Measurements from ENCODE around the gene SOX15. TPM values are rescaled to one million over a fixed set of nuclear protein-coding genes. Genes with fewer than 3 reads are reported as not detected.

SOX15 gene
- total and polyA plus RNA-seq, 10 of the 15 experiments (the other 5 are each of a cell fraction or from before 2014, with no cell fraction given): 0.06 to 0.53 (median 0.16) TPM; not detected in 2

DNA sequence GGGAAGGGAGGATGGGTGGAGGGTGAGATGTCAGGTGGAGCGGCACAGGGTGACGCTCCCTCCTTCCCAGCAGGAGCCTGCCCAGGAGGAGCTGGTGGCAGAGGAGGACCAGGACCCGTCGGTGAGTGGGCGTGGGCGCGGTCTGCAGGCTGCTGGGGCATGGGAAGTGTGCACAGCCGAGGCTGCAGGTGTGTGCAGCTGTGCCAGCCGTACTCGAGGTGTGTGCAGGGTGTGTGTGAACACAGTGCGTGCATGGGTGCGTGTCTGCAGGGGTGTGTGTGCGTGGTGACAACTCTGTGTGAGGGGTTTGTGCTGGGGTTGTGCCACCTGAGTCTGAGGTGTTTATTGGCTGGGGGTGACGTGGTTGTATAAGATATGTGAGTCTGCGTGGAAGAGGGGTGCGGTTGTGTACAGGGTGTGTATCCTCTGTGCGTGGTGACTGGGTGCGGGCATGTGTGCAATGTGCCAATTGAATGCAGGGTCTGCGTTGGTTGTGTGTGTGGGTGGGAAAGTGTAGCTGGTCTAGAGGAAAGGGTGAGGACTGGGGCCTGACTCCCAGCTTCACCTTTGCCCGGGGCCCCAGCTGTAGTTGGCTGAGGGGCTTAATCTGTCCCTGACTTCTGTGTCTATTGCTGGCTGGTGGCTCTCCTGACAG lies 40.4 kb downstream of the SOX15 start (continued):
- TF ChIP-seq TCF3 (IDR thresholded peaks at IDR 0.05; ENCODE audit: borderline replicate concordance, insufficient read depth, low read depth, low read length): 0 out of 2 replicates have a peak, but pooled peaks have one; percentile 70
- no peak for TF ChIP-seq MTA3 (IDR thresholded peaks at IDR 0.05; ENCODE audit: borderline replicate concordance, low read length)
- no peak for TF ChIP-seq KDM1A (IDR thresholded peaks at IDR 0.05; ENCODE audit: borderline replicate concordance)
- TF ChIP-seq LARP7 (IDR thresholded peaks at IDR 0.05): 0 out of 2 replicates have a peak, but pooled peaks have one; percentile 3
- no peak for TF ChIP-seq NR2F1 (conservative IDR thresholded peaks at IDR 0.05)
- TF ChIP-seq MXI1 (IDR thresholded peaks at IDR 0.05; ENCODE audit: low read depth, low read length): no peak
- TF ChIP-seq SUPT20H (IDR thresholded peaks at IDR 0.05; ENCODE audit: borderline replicate concordance, control insufficient read depth, low read depth, low read length): no peak
- TF ChIP-seq ZZZ3 (IDR thresholded peaks at IDR 0.05; ENCODE audit: control insufficient read depth, insufficient read length, low read depth): no peak
- TF ChIP-seq, protein P1, sequence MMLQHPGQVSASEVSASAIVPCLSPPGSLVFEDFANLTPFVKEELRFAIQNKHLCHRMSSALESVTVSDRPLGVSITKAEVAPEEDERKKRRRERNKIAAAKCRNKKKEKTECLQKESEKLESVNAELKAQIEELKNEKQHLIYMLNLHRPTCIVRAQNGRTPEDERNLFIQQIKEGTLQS (IDR thresholded peaks at IDR 0.05; ENCODE audit: borderline replicate concordance, extremely low read depth, low read depth, low read length): no peak
- TF ChIP-seq ZNF274 (IDR thresholded peaks at IDR 0.05; ENCODE audit: insufficient read depth, insufficient read length): no peak
- TF ChIP-seq, protein P2, sequence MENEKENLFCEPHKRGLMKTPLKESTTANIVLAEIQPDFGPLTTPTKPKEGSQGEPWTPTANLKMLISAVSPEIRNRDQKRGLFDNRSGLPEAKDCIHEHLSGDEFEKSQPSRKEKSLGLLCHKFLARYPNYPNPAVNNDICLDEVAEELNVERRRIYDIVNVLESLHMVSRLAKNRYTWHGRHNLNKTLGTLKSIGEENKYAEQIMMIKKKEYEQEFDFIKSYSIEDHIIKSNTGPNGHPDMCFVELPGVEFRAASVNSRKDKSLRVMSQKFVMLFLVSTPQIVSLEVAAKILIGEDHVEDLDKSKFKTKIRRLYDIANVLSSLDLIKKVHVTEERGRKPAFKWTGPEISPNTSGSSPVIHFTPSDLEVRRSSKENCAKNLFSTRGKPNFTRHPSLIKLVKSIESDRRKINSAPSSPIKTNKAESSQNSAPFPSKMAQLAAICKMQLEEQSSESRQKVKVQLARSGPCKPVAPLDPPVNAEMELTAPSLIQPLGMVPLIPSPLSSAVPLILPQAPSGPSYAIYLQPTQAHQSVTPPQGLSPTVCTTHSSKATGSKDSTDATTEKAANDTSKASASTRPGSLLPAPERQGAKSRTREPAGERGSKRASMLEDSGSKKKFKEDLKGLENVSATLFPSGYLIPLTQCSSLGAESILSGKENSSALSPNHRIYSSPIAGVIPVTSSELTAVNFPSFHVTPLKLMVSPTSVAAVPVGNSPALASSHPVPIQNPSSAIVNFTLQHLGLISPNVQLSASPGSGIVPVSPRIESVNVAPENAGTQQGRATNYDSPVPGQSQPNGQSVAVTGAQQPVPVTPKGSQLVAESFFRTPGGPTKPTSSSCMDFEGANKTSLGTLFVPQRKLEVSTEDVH (IDR thresholded peaks at IDR 0.05; ENCODE audit: low read depth, partially characterized antibody): no peak
- TF ChIP-seq, protein P3, sequence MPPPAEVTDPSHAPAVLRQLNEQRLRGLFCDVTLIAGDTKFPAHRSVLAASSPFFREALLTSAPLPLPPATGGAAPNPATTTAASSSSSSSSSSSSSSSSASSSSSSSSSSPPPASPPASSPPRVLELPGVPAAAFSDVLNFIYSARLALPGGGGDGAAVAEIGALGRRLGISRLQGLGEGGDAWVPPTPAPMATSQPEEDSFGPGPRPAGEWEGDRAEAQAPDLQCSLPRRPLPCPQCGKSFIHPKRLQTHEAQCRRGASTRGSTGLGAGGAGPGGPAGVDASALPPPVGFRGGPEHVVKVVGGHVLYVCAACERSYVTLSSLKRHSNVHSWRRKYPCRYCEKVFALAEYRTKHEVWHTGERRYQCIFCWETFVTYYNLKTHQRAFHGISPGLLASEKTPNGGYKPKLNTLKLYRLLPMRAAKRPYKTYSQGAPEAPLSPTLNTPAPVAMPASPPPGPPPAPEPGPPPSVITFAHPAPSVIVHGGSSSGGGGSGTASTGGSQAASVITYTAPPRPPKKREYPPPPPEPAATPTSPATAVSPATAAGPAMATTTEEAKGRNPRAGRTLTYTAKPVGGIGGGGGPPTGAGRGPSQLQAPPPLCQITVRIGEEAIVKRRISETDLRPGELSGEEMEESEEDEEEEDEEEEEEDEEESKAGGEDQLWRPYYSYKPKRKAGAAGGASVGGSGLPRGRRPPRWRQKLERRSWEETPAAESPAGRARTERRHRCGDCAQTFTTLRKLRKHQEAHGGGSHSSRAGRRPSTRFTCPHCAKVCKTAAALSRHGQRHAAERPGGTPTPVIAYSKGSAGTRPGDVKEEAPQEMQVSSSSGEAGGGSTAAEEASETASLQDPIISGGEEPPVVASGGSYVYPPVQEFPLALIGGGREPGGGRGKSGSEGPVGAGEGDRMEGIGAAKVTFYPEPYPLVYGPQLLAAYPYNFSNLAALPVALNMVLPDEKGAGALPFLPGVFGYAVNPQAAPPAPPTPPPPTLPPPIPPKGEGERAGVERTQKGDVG (CRISPR knock-in tag; IDR thresholded peaks at IDR 0.05): no peak
- TF ChIP-seq EGR1 (IDR thresholded peaks at IDR 0.05; ENCODE audit: borderline replicate concordance in 1 of 2, low read depth in 2 of 2, low read length in 2 of 2): peak in 1 of 2 experiments; percentile 25; a peak in 1 of 3 replicates
- TF ChIP-seq ZNF24 (IDR thresholded peaks at IDR 0.05): no peak
- no peak for TF ChIP-seq RAD21 (IDR thresholded peaks at IDR 0.05; ENCODE audit: insufficient read depth, low read depth, low read length)
- TF ChIP-seq SIN3A (IDR thresholded peaks at IDR 0.05; ENCODE audit: low read depth, low read length): no peak
- no peak for TF ChIP-seq WRNIP1 (IDR thresholded peaks at IDR 0.05; ENCODE audit: borderline replicate concordance, low read depth, low read length)
- TF ChIP-seq, protein P4, sequence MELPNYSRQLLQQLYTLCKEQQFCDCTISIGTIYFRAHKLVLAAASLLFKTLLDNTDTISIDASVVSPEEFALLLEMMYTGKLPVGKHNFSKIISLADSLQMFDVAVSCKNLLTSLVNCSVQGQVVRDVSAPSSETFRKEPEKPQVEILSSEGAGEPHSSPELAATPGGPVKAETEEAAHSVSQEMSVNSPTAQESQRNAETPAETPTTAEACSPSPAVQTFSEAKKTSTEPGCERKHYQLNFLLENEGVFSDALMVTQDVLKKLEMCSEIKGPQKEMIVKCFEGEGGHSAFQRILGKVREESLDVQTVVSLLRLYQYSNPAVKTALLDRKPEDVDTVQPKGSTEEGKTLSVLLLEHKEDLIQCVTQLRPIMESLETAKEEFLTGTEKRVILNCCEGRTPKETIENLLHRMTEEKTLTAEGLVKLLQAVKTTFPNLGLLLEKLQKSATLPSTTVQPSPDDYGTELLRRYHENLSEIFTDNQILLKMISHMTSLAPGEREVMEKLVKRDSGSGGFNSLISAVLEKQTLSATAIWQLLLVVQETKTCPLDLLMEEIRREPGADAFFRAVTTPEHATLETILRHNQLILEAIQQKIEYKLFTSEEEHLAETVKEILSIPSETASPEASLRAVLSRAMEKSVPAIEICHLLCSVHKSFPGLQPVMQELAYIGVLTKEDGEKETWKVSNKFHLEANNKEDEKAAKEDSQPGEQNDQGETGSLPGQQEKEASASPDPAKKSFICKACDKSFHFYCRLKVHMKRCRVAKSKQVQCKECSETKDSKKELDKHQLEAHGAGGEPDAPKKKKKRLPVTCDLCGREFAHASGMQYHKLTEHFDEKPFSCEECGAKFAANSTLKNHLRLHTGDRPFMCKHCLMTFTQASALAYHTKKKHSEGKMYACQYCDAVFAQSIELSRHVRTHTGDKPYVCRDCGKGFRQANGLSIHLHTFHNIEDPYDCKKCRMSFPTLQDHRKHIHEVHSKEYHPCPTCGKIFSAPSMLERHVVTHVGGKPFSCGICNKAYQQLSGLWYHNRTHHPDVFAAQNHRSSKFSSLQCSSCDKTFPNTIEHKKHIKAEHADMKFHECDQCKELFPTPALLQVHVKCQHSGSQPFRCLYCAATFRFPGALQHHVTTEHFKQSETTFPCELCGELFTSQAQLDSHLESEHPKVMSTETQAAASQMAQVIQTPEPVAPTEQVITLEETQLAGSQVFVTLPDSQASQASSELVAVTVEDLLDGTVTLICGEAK (IDR thresholded peaks at IDR 0.05; ENCODE audit: borderline replicate concordance): no peak
- TF ChIP-seq RUNX3 (IDR thresholded peaks at IDR 0.05; ENCODE audit: low read length): 0 out of 2 replicates have a peak, but pooled peaks have one; percentile 3
